Measurements from ENCODE around the gene FAM193A.

DNA sequence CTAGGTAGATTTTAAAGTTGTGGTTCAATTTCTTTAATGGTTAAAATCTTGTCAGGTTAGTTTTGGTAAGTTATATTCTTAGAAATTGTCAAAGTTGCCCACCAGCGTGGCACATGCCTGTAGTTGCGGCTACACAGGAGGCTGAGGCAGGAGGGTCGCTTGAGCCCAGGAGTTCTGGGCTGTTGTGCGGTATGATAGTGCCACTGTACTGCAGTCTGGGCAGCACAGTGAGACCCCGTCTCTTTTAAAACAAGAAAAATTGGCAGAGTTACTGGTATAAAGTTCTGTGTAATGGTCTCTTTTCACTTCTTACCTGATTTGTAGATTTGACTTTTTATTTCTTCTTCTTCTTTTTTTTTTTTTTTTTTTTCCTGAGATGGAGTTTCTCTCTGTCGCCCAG lies 64.4 kb downstream of the FAM193A start:
- TF ChIP-seq, protein P1, sequence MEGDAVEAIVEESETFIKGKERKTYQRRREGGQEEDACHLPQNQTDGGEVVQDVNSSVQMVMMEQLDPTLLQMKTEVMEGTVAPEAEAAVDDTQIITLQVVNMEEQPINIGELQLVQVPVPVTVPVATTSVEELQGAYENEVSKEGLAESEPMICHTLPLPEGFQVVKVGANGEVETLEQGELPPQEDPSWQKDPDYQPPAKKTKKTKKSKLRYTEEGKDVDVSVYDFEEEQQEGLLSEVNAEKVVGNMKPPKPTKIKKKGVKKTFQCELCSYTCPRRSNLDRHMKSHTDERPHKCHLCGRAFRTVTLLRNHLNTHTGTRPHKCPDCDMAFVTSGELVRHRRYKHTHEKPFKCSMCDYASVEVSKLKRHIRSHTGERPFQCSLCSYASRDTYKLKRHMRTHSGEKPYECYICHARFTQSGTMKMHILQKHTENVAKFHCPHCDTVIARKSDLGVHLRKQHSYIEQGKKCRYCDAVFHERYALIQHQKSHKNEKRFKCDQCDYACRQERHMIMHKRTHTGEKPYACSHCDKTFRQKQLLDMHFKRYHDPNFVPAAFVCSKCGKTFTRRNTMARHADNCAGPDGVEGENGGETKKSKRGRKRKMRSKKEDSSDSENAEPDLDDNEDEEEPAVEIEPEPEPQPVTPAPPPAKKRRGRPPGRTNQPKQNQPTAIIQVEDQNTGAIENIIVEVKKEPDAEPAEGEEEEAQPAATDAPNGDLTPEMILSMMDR (conservative IDR thresholded peaks at IDR 0.05; ENCODE audit: low read depth, low read length): no peak
- TF ChIP-seq EZH2 (IDR thresholded peaks at IDR 0.05; ENCODE audit: borderline replicate concordance, low read depth, low read length, poor library complexity, severe bottlenecking): no peak
